ENCODE measurements around the gene TSPAN17. TPM values are rescaled to one million over a fixed set of nuclear protein-coding genes. Genes with fewer than 3 reads are reported as not detected.

The TSPAN17 gene
- total RNA-seq, 1 experiment from 2014 or later: 23.3 TPM

DNA sequence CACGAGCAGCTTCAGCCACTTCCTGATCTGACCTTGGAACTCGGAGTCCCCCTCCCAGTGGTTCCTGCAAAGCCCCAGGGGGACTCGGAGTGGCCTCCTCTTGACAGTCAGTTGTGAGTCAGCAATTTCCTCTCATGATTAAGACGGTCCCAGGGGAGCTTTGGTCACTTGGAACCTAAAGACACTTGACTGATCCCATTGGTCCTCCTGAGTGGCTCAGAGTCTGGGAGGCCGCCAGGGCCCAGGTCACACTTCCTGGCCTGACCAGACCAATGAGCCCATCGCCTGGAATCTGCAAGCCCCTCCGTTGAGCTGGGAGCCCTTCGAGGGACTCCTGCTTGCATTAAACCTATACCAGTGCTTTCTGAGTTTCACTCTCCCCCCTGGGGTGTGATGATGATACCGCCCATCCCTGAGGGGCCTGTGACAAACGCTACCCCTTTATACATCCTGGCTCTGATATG, 29.1 kb downstream of the TSPAN17 start:
- H3K27ac ChIP-seq (ENCODE audit: low read depth, low read length, poor library complexity, severe bottlenecking): peak overlapping the region; percentile 19
- BruUV-seq (replicated peaks): no TSS peak
- no peaks in the 10 kb centered on the region for H3K9me3 ChIP-seq (ENCODE audit: low read depth, low read length, poor library complexity, severe bottlenecking)
- DNase-seq (ENCODE audit: low spot score): peak; percentile 84
- no peaks in the 10 kb centered on the region for H3K36me3 ChIP-seq (ENCODE audit: insufficient read depth, low read length, poor library complexity, severe bottlenecking)
- H3K4me3 ChIP-seq (ENCODE audit: low read depth, low read length, poor library complexity, severe bottlenecking): no peak overlapping the region
- intact Hi-C loops (cut with micrococcal nuclease; ENCODE audit: unreplicated experiment): no loop called here
- ChIA-PET CTCF (interaction anchor here (0.6 kb wide), 1 partner anchor 10 kb away, joined by 3 read pairs; no protein-coding TSS in a partner anchor), POLR2A (ENCODE audit: low non-redundant PET) (no interaction called here)
- TF ChIP-seq, protein P1, sequence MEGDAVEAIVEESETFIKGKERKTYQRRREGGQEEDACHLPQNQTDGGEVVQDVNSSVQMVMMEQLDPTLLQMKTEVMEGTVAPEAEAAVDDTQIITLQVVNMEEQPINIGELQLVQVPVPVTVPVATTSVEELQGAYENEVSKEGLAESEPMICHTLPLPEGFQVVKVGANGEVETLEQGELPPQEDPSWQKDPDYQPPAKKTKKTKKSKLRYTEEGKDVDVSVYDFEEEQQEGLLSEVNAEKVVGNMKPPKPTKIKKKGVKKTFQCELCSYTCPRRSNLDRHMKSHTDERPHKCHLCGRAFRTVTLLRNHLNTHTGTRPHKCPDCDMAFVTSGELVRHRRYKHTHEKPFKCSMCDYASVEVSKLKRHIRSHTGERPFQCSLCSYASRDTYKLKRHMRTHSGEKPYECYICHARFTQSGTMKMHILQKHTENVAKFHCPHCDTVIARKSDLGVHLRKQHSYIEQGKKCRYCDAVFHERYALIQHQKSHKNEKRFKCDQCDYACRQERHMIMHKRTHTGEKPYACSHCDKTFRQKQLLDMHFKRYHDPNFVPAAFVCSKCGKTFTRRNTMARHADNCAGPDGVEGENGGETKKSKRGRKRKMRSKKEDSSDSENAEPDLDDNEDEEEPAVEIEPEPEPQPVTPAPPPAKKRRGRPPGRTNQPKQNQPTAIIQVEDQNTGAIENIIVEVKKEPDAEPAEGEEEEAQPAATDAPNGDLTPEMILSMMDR (conservative IDR thresholded peaks at IDR 0.05; ENCODE audit: low read depth, low read length): no peak
- no peak for TF ChIP-seq EZH2 (IDR thresholded peaks at IDR 0.05; ENCODE audit: borderline replicate concordance, low read depth, low read length, poor library complexity, severe bottlenecking)
- H3K4me1 ChIP-seq (ENCODE audit: insufficient read depth, low read length, poor library complexity, severe bottlenecking): peaks cover 15% of the 10 kb centered on the region
- no peaks in the 10 kb centered on the region for H3K27me3 ChIP-seq (replicated peaks; ENCODE audit: insufficient read depth, low read depth, low read length, poor library complexity)

DNA sequence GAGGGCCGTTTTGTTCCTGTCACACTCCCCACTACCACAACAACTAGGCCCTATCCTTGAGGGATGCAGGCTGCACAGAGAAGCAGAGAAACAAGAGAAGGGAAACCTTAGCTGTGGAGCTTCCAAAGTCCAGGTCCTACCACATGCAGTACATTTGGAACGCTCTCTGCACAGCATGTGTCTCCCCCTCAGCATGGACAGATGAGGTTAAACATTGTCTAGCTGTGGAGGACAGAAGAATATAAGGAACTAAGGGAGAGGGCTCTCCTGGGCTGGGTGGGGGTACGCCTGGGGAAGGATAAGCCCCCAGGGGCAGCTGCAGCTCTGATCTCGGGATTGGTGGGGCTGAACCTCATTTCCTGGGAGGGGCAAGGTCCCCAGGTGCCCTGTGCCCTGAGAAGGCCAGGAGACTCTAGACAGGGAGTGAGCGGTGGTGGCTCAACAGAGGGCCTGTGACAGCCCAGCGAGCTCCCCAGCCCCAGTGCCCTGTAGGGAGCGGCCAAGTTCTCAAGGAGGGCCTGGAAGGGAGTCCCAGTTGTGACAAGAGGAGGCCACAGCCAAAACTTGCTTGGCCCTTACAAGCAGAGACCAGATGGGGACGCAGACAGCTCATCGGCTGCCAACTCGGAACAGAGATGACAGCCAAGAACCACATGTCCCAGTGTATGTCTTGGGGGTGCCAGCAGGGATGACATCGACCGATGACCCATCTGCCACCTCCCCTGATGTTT, 30.1 kb downstream of the TSPAN17 start:
- Histone ChIP-seq H3K4me3 (ENCODE audit: low read depth, low read length, poor library complexity, severe bottlenecking) (no peak overlapping the region), H3K27ac (ENCODE audit: low read depth, low read length, poor library complexity, severe bottlenecking) (no peak overlapping the region), H3K4me1 (ENCODE audit: insufficient read depth, low read length, poor library complexity, severe bottlenecking) (peaks cover 15% of the 10 kb centered on the region), H3K36me3 (ENCODE audit: insufficient read depth, low read length, poor library complexity, severe bottlenecking) (no peaks in the 10 kb centered on the region), H3K9me3 (ENCODE audit: low read depth, low read length, poor library complexity, severe bottlenecking) (no peaks in the 10 kb centered on the region), H3K27me3 (replicated peaks; ENCODE audit: insufficient read depth, low read depth, low read length, poor library complexity) (no peaks in the 10 kb centered on the region)
- intact Hi-C loops (cut with micrococcal nuclease; ENCODE audit: unreplicated experiment): no loop called here
- CTCF ChIA-PET: no interaction called here
- POLR2A ChIA-PET (ENCODE audit: low non-redundant PET): no interaction called here
- DNase-seq (ENCODE audit: low spot score): no peak
- BruUV-seq (replicated peaks): no TSS peak
- TF ChIP-seq, protein P1 (conservative IDR thresholded peaks at IDR 0.05; ENCODE audit: low read depth, low read length): no peak
- no peak for TF ChIP-seq EZH2 (IDR thresholded peaks at IDR 0.05; ENCODE audit: borderline replicate concordance, low read depth, low read length, poor library complexity, severe bottlenecking)

DNA sequence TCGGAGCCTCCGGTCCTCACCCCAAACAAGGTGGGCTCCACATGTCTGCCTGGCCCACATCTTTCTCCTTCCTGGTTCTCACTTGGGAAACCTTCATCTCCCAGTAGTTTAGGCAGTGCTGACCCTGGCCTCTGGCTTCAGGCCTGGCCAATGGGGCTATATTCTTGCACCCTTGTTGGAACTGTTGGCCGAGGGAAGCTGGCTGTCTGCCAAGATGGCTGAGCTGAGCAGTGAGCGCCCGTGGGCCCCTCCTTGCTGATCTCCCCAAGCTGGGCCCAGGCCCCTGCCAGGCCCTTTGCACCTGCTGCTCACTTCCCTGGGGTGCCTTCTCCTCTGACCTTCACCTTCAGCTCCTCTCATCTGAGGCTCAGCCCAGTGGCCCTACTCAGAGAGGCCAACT, 31.3 kb downstream of the TSPAN17 start:
- H3K9me3 ChIP-seq (ENCODE audit: low read depth, low read length, poor library complexity, severe bottlenecking): no peaks in the 10 kb centered on the region
- no peaks in the 10 kb centered on the region for H3K27me3 ChIP-seq (replicated peaks; ENCODE audit: insufficient read depth, low read depth, low read length, poor library complexity)
- intact Hi-C loops (cut with micrococcal nuclease; ENCODE audit: unreplicated experiment): no loop called here
- no peak overlapping the region for H3K27ac ChIP-seq (ENCODE audit: low read depth, low read length, poor library complexity, severe bottlenecking)
- TF ChIP-seq, protein P1 (conservative IDR thresholded peaks at IDR 0.05; ENCODE audit: low read depth, low read length): no peak
- no peak for TF ChIP-seq EZH2 (IDR thresholded peaks at IDR 0.05; ENCODE audit: borderline replicate concordance, low read depth, low read length, poor library complexity, severe bottlenecking)
- no peak for DNase-seq (ENCODE audit: low spot score)
- ChIA-PET POLR2A (ENCODE audit: low non-redundant PET) (no interaction called here), CTCF (no interaction called here)
- BruUV-seq (replicated peaks): no TSS peak
- H3K36me3 ChIP-seq (ENCODE audit: insufficient read depth, low read length, poor library complexity, severe bottlenecking): no peaks in the 10 kb centered on the region
- no peak overlapping the region for H3K4me3 ChIP-seq (ENCODE audit: low read depth, low read length, poor library complexity, severe bottlenecking)
- H3K4me1 ChIP-seq (ENCODE audit: insufficient read depth, low read length, poor library complexity, severe bottlenecking): peaks cover 15% of the 10 kb centered on the region

Measured in A673 (cell line).